ENCODE results near the gene EFCAB10. TPM values are rescaled to one million over a fixed set of nuclear protein-coding genes. Genes with fewer than 3 reads are reported as not detected.
"Not testable (repeated sequence)": the region's sequence is repeated elsewhere in the genome, so short reads cannot be mapped to it uniquely, and the experiment has no call there.

The EFCAB10 gene
- total RNA-seq, 1 donor from 2014 or later: 2.5 TPM

DNA sequence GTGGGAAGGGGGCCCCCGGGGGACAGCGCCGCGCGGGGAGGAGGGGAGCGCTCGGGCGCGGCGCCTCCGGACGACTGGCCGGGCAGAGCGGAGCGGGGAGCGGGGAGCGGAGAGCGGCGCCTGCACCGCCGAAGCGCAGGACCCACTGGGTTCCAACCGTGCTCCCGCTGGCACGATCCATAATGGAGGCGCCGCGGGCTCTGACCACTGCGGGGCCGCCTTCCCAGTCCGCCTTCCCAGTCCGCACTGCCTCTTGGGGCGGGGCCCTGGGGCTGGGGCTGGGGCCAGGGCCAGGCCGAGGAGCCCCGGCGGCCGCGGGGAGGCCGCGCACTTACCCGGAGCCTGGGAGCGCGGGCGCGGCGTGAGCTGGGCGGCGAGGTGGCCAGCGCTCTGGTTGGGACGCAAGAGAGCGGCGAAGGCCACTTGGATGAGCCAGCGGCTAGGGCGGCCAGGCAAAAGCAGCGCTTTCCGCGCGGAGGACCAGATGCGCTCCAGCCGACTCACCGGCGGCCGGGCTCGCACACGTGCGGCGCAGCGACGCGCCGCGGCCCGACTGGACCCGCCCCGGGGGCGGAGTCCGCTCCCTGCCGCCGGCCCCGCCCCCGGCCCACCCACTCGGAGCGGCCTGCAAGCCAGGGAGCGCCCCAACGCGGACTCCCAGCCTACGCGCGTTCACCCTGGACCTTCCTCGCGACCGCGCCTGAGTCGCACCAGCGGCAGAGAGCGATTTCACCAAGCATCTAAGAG lies 59.4 kb downstream of the EFCAB10 start, which contains the start of gene PUS7:
PUS7 (minus strand) TSS at position 555 of the 747 bp plus-strand sequence. CDS start 13,759 bp downstream, outside the sequence.
- Histone ChIP-seq H3K36me3 (ENCODE audit: control insufficient read depth, insufficient read depth, low read length) (peaks cover 1% of the 10 kb centered on the region), H3K27me3 (ENCODE audit: control insufficient read depth, insufficient read depth, low read length) (no peaks in the 10 kb centered on the region), H3K4me3 (ENCODE audit: low read depth, low read length) (peak within 1 kb of the TSS; percentile 71)
- peak; percentile 54 for DNase-seq (ENCODE audit: low read depth)
- TF ChIP-seq, protein P1, sequence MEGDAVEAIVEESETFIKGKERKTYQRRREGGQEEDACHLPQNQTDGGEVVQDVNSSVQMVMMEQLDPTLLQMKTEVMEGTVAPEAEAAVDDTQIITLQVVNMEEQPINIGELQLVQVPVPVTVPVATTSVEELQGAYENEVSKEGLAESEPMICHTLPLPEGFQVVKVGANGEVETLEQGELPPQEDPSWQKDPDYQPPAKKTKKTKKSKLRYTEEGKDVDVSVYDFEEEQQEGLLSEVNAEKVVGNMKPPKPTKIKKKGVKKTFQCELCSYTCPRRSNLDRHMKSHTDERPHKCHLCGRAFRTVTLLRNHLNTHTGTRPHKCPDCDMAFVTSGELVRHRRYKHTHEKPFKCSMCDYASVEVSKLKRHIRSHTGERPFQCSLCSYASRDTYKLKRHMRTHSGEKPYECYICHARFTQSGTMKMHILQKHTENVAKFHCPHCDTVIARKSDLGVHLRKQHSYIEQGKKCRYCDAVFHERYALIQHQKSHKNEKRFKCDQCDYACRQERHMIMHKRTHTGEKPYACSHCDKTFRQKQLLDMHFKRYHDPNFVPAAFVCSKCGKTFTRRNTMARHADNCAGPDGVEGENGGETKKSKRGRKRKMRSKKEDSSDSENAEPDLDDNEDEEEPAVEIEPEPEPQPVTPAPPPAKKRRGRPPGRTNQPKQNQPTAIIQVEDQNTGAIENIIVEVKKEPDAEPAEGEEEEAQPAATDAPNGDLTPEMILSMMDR (IDR thresholded peaks at IDR 0.05; ENCODE audit: insufficient read depth, low read length, poor library complexity, severe bottlenecking): no peak

DNA sequence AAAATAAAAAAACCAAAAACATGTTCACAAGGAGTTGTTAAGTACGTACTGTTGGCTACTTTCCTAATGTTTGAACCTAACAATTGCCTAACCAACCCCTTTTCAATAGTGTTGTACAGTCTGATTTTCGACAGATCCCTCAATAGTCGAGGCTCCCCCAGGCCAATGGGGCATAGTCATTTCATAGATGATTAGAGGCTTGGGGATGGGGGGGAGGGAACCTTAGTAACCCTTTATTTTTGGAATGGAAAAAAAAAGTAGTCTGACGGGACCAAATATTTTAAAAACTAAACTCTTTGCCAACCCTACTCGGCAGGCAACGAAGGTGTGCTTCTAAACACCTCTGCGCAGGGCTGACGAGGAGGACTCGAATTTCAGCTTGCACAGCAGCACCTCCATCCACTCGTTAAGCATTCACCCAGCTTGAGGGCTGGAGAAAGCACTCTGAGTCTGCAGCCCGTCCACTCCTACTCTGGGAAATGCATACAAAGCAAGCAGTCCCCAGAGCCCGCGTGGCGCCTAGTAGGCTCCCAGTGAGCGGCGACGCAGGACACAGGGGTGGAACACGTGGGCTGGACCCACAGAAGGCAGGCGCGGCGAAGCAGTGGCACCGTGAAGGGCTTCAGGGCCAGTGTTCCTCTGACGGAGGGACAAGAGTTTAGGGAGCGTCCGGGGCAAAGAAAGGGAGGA lies 60.1 kb downstream of the EFCAB10 start:
- Histone ChIP-seq H3K27me3 (ENCODE audit: control insufficient read depth, insufficient read depth, low read length) (no peaks in the 10 kb centered on the region), H3K36me3 (ENCODE audit: control insufficient read depth, insufficient read depth, low read length) (peaks cover 1% of the 10 kb centered on the region), H3K4me3 (ENCODE audit: low read depth, low read length) (peak overlapping the region; percentile 71)
- no peak for DNase-seq (ENCODE audit: low read depth)
- TF ChIP-seq, protein P1 (IDR thresholded peaks at IDR 0.05; ENCODE audit: insufficient read depth, low read length, poor library complexity, severe bottlenecking): no peak

DNA sequence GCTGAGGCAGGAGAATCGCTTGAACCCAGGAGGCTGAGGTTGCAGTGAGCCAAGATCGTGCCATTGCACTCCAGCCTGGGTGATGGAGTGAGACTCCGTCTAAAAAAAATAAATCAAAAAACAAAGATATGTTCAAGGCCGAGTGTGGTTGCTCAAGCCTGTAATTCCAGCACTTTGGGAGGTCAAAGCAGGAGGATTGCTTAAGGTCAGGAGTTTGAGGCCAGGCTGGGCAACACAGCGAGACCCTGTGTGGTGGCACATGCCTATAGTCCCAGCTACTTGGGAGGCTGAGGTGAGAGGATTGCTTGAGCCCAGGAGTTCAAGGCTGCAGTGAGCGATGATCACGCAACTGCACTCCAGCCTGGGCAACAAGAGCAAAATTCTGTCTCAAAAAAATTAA lies 60.7 kb downstream of the EFCAB10 start:
- H3K4me3 ChIP-seq (ENCODE audit: low read depth, low read length); H3K36me3 ChIP-seq (ENCODE audit: control insufficient read depth, insufficient read depth, low read length); H3K27me3 ChIP-seq (ENCODE audit: control insufficient read depth, insufficient read depth, low read length); DNase-seq (ENCODE audit: low read depth): not testable (repeated sequence)

DNA sequence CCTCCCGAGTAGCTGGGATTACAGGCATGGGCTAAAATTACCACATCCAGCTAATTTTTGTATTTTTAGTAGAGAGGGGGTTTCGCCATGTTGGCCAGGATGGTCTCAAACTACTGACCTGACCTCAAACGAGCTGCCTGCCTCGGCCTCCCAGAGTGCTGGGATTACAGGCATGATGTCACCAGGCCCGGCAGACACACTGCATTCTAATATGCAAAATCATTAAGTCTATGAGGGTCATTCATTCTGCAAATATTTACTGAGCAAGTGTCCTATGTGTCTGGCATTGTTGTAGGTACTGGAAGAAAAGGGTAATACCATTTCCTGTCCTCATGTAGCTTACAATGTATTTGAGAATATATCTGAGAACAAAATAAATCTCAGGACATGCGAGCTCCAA lies 61.9 kb downstream of the EFCAB10 start:
- Histone ChIP-seq H3K36me3 (ENCODE audit: control insufficient read depth, insufficient read depth, low read length) (peaks cover 1% of the 10 kb centered on the region), H3K4me3 (ENCODE audit: low read depth, low read length) (no peak overlapping the region), H3K27me3 (ENCODE audit: control insufficient read depth, insufficient read depth, low read length) (no peaks in the 10 kb centered on the region)
- DNase-seq (ENCODE audit: low read depth): no peak
- TF ChIP-seq, protein P1 (IDR thresholded peaks at IDR 0.05; ENCODE audit: insufficient read depth, low read length, poor library complexity, severe bottlenecking): no peak

DNA sequence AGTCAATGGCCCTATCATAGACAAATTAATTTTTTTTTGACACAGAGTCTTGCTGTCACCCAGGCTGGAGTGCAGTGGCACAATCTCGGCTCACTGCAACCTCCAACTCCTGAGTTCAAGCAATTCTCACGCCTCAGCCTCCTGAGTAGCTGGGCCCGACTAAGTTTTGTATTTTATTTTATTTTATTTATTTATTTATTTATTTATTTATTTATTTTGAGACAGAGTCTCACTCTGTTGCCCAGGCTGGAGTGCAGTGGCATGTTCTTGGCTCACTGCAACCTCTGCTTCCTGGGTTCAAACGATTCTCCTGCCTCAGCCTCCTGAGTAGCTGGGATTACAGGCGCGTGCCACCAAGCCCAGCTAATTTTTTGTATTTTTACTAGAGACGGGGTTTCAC lies 65.7 kb downstream of the EFCAB10 start:
- DNase-seq (ENCODE audit: low read depth); H3K4me3 ChIP-seq (ENCODE audit: low read depth, low read length); H3K36me3 ChIP-seq (ENCODE audit: control insufficient read depth, insufficient read depth, low read length); H3K27me3 ChIP-seq (ENCODE audit: control insufficient read depth, insufficient read depth, low read length): not testable (repeated sequence)

Other genes with a start within 250 kb of the EFCAB10 start
- gene SRPK2, start 192.6 kb downstream of the EFCAB10 start, total RNA-seq: 33.9 and 38.1 TPM in 2 replicates
- 16.6 and 18.2 TPM in 2 replicates for gene PUS7, start 59.2 kb downstream of the EFCAB10 start, total RNA-seq
- gene RINT1, start 49.3 kb downstream of the EFCAB10 start, total RNA-seq: 14.2 and 21.9 TPM in 2 replicates

Data from kidney epithelial cell (primary cell).